ENCODE measurements around the gene OGFR.

OGFR gene

GRCh38 chr20:62780204-62780603 lies 24.4 kb upstream of the OGFR start:
- DNase-seq: peak in 2 of 10 donors; percentile 52 to 86
- intact Hi-C loops (cut with DNase I): no loop called here

GRCh38 chr20:62780696-62781095 lies 23.9 kb upstream of the OGFR start:
- DNase-seq: no peak
- intact Hi-C loops (cut with DNase I): no loop called here

- intact Hi-C loops (cut with DNase I): no loop called here
- DNase-seq: no peak
Observed at GRCh38 chr20:62782149-62782892, 22.3 kb upstream of the OGFR start.

GRCh38 chr20:62782893-62783278 lies 21.7 kb upstream of the OGFR start:
- no peak for DNase-seq
- intact Hi-C loops (cut with DNase I): no loop called here

GRCh38 chr20:62784497-62784896 lies 20.1 kb upstream of the OGFR start:
- no peak for DNase-seq
- intact Hi-C loops (cut with DNase I): no loop called here

GRCh38 chr20:62785393-62785792 lies 19.2 kb upstream of the OGFR start:
- intact Hi-C loops (cut with DNase I): no loop called here
- DNase-seq: no peak

- DNase-seq: no peak
- intact Hi-C loops (cut with DNase I): no loop called here
Observed at GRCh38 chr20:62786157-62786556, 18.5 kb upstream of the OGFR start.

- intact Hi-C loops (cut with DNase I): no loop called here
- DNase-seq: no peak
Observed at GRCh38 chr20:62787321-62787720, 17.3 kb upstream of the OGFR start.

- DNase-seq: no peak
- intact Hi-C loops (cut with DNase I): no loop called here
Observed at GRCh38 chr20:62787866-62788265, 16.8 kb upstream of the OGFR start.

- no peak for DNase-seq
- intact Hi-C loops (cut with DNase I): no loop called here
Observed at GRCh38 chr20:62788607-62789006, 16.0 kb upstream of the OGFR start.

GRCh38 chr20:62790075-62790474 lies 14.6 kb upstream of the OGFR start:
- no peak for DNase-seq

GRCh38 chr20:62791301-62792181 lies 13.1 kb upstream of the OGFR start:
- intact Hi-C loops (cut with DNase I): loop anchor here (1.0 kb wide), 2 partner anchors 123 to 291 kb away; no protein-coding TSS in a partner anchor
- DNase-seq: peak; percentile 81 to 98 (median 92)

More at GRCh38 chr20:62790075-62790474, 14.6 kb upstream of the OGFR start:
- intact Hi-C loops (cut with DNase I): no loop called here

GRCh38 chr20:62792182-62792939 lies 12.3 kb upstream of the OGFR start:
- intact Hi-C loops (cut with DNase I): no loop called here

GRCh38 chr20:62792940-62793756 lies 11.5 kb upstream of the OGFR start:
- no peak for DNase-seq
- intact Hi-C loops (cut with DNase I): no loop called here

More at GRCh38 chr20:62792182-62792939, 12.3 kb upstream of the OGFR start:
- DNase-seq: no peak

- peak in 1 of 10 donors; percentile 85 for DNase-seq
- intact Hi-C loops (cut with DNase I): no loop called here
Observed at GRCh38 chr20:62793757-62794006, 11.0 kb upstream of the OGFR start.

- intact Hi-C loops (cut with DNase I): no loop called here
Observed at GRCh38 chr20:62794007-62794724, 10.5 kb upstream of the OGFR start.

GRCh38 chr20:62795023-62795761 lies 9.4 kb upstream of the OGFR start:
- peak in 9 of 10 donors; percentile 56 to 95 (median 74) for DNase-seq
- intact Hi-C loops (cut with DNase I): no loop called here

More at GRCh38 chr20:62794007-62794724, 10.5 kb upstream of the OGFR start:
- DNase-seq: peak; percentile 92 to 99 (median 96)

- intact Hi-C loops (cut with DNase I): no loop called here
- no peak for DNase-seq
Observed at GRCh38 chr20:62796699-62797491, 7.7 kb upstream of the OGFR start.

All from posterior cingulate gyrus (tissue), 11 donors.